IMR-90 (cell line): ENCODE data around the gene COX14. TPM values are rescaled to one million over a fixed set of nuclear protein-coding genes. Genes with fewer than 3 reads are reported as not detected.

ENCODE experiments used
- ATAC-seq: fragments of 200-7000 bp; cut with Tn5 transposase; 2 replicates; pipeline ENCODE4 v1.9.1; 2020; ENCODE audit warnings: low read depth, mild to moderate bottlenecking, moderate library complexity
- BruUV-seq: library from RNA; stranded (reverse); fragments of 400-500 nt; replicated peaks from 2 replicates; lab custom pipeline; 2021; lab: Mats Ljungman, UMichigan
- CTCF ChIA-PET: fragments of 300-600 bp; formaldehyde crosslinking; extraction: SDS; loops from one replicate; lab custom pipeline; 2021; ENCODE audit warnings: antibody characterized with exemption; lab: Yijun Ruan, JAX
- POLR2A ChIA-PET: fragments of 300-600 bp; sonication (Branson Sonifier 250); formaldehyde crosslinking; loops from one replicate; lab custom pipeline; 2022; ENCODE audit warnings: antibody characterized with exemption; ENCODE audit not compliant: unreplicated experiment; lab: Charles Lee
- DNase-seq: peaks from one replicate; pipeline ENCODE4 v3.0.0; 2013
- H2AFZ ChIP-seq: replicated peaks from 2 replicates; pipeline ENCODE3; 2013; ENCODE audit warnings: low read length, mild to moderate bottlenecking; ENCODE audit not compliant: poor library complexity
- H2AK5ac ChIP-seq: 2 replicates; pipeline ENCODE4 v1.6.1; 2013; ENCODE audit warnings: low read depth, low read length, inconsistent platforms
- H2AK9ac ChIP-seq: replicated peaks from 2 replicates; pipeline ENCODE3; 2013; ENCODE audit warnings: mild to moderate bottlenecking, low read depth, low read length, moderate library complexity; ENCODE audit not compliant: poor library complexity
- H2BK120ac ChIP-seq: 2 replicates; pipeline ENCODE4 v1.6.1; 2013; ENCODE audit warnings: low read depth, low read length, inconsistent platforms
- H2BK15ac ChIP-seq: 3 replicates; pipeline ENCODE4 v1.6.1; 2013; ENCODE audit warnings: low read depth, low read length, inconsistent platforms
- H2BK20ac ChIP-seq: 2 replicates; pipeline ENCODE4 v1.6.1; 2013; ENCODE audit warnings: low read depth, mild to moderate bottlenecking, inconsistent platforms, low read length, moderate library complexity
- H2BK5ac ChIP-seq: 2 replicates; pipeline ENCODE4 v1.6.1; 2013; ENCODE audit warnings: mild to moderate bottlenecking, low read depth, low read length, inconsistent platforms; ENCODE audit not compliant: poor library complexity, severe bottlenecking
- H3K14ac ChIP-seq: replicated peaks from 2 replicates; pipeline ENCODE4 v1.6.1; 2013; ENCODE audit warnings: low read depth, low read length, inconsistent platforms
- H3K18ac ChIP-seq: 2 replicates; pipeline ENCODE4 v1.6.1; 2013; ENCODE audit warnings: low read depth, low read length, control low read depth
- H3K23ac ChIP-seq: 2 replicates; pipeline ENCODE4 v1.6.1; 2013; ENCODE audit warnings: low read depth, low read length, inconsistent platforms
- H3K27ac ChIP-seq: 2 replicates; pipeline ENCODE4 v1.5.1; 2013; ENCODE audit warnings: mild to moderate bottlenecking, control low read depth, low read length; ENCODE audit not compliant: insufficient read depth
- H3K27me3 ChIP-seq: 2 replicates; pipeline ENCODE4 v1.6.1; 2013; ENCODE audit warnings: low read length; ENCODE audit not compliant: control insufficient read depth, insufficient read depth
- H3K36me3 ChIP-seq: 2 replicates; pipeline ENCODE4 v1.6.1; 2013; ENCODE audit warnings: low read length, mixed read lengths; ENCODE audit not compliant: control insufficient read depth, insufficient read depth
- H3K4ac ChIP-seq: 2 replicates; pipeline ENCODE4 v1.6.1; 2013; ENCODE audit warnings: low read depth, low read length, inconsistent platforms
- H3K4me1 ChIP-seq: 2 replicates; pipeline ENCODE4 v1.6.1; 2013; ENCODE audit warnings: low read length, mixed read lengths; ENCODE audit not compliant: control insufficient read depth, insufficient read depth
- H3K4me2 ChIP-seq: 2 replicates; pipeline ENCODE4 v1.6.1; 2013; ENCODE audit warnings: low read depth, mild to moderate bottlenecking, control low read depth, low read length, moderate library complexity
- H3K4me3 ChIP-seq: 2 replicates; pipeline ENCODE4 v1.5.1; 2013; ENCODE audit warnings: low read depth, mild to moderate bottlenecking, control low read depth, low read length, moderate library complexity; ENCODE audit not compliant: insufficient read depth
- H3K56ac ChIP-seq: 2 replicates; pipeline ENCODE4 v1.6.1; 2013; ENCODE audit warnings: low read length, inconsistent platforms; ENCODE audit not compliant: insufficient read depth; ENCODE audit errors: extremely low read depth
- H3K79me1 ChIP-seq, 2 experiments: 2 replicates each; pipeline ENCODE4 v1.6.1; 2013; ENCODE audit warnings: low read length in 2 of 2, inconsistent platforms in 1 of 2, low read depth in 1 of 2
- H3K9ac ChIP-seq: 2 replicates; pipeline ENCODE4 v1.6.1; 2013; ENCODE audit warnings: low read depth, low read length, control low read depth
- H3K9me1 ChIP-seq: 2 replicates; pipeline ENCODE4 v1.6.1; 2013; ENCODE audit warnings: low read length, inconsistent platforms; ENCODE audit not compliant: insufficient read depth
- H3K9me3 ChIP-seq: 2 replicates; pipeline ENCODE4 v1.6.1; 2013; ENCODE audit warnings: low read length; ENCODE audit not compliant: control insufficient read depth, insufficient read depth
- H4K20me1 ChIP-seq: 2 replicates; pipeline ENCODE4 v1.6.1; 2013; ENCODE audit warnings: low read length, inconsistent platforms; ENCODE audit not compliant: insufficient read depth
- H4K5ac ChIP-seq: 2 replicates; pipeline ENCODE4 v1.6.1; 2013; ENCODE audit warnings: mild to moderate bottlenecking, low read depth, low read length, control low read depth
- H4K8ac ChIP-seq, 2 experiments: 2 replicates each; pipeline ENCODE4 v1.6.1; 2013; ENCODE audit warnings: low read depth in 2 of 2, low read length in 2 of 2, control low read depth in 1 of 2, inconsistent platforms in 1 of 2
- H4K91ac ChIP-seq: 2 replicates; pipeline ENCODE4 v1.6.1; 2013; ENCODE audit warnings: low read depth, low read length, inconsistent platforms; ENCODE audit not compliant: insufficient read depth
- BHLHE40 ChIP-seq: fragments of 150-350 bp; IDR thresholded peaks from 2 replicates; pipeline ENCODE4 v1.6.1; 2016; ENCODE audit warnings: mild to moderate bottlenecking, low read depth, low read length
- CEBPB ChIP-seq: IDR thresholded peaks from 2 replicates; pipeline ENCODE4 v1.6.1; 2012; ENCODE audit warnings: low read depth, low read length, improper control_type of control experiment
- ELK1 ChIP-seq: fragments of 150-350 bp; IDR thresholded peaks from 2 replicates; pipeline ENCODE4 v1.6.1; 2016; ENCODE audit warnings: low read depth, mild to moderate bottlenecking, low read length, moderate library complexity, borderline replicate concordance
- FOS ChIP-seq: fragments of 150-350 bp; IDR thresholded peaks from 2 replicates; pipeline ENCODE4 v1.6.1; 2016; ENCODE audit warnings: low read depth, low read length
- MAFK ChIP-seq: IDR thresholded peaks from 2 replicates; pipeline ENCODE4 v1.6.1; 2012; ENCODE audit warnings: low read depth, low read length, improper control_type of control experiment
- RCOR1 ChIP-seq: IDR thresholded peaks from 2 replicates; pipeline ENCODE4 v1.6.1; 2012; ENCODE audit warnings: mild to moderate bottlenecking, low read length, improper control_type of control experiment; ENCODE audit not compliant: insufficient replicate concordance
- SMC3 ChIP-seq: fragments of 150-350 bp; IDR thresholded peaks from 2 replicates; pipeline ENCODE4 v1.6.1; 2016; ENCODE audit warnings: low read depth, mild to moderate bottlenecking, antibody characterized with exemption, low read length, moderate library complexity
- WGBS, 2 experiments: methylation state at CpG; one replicate each; pipeline versions ENCODE4 v1.1.5 to v1.1.7; 2013; ENCODE audit warnings: missing lambda C conversion rate in 2 of 2; ENCODE audit not compliant: insufficient read length in 1 of 2; ENCODE audit errors: extremely low coverage in 2 of 2; 5-methylcytosine and 5-hydroxymethylcytosine counted together
- dilution Hi-C: fragments of 300-500 bp; cut with HindIII; formaldehyde crosslinking; loops from one replicate; pipeline ENCODE4 v1.14.3; 2018; ENCODE audit warnings: low sequenced_read_pairs; ENCODE audit not compliant: unreplicated experiment
- in situ Hi-C: fragments of 300-500 bp; cut with MboI; formaldehyde crosslinking; loops from 3 replicates; pipeline ENCODE4 v1.14.3; 2019; ENCODE audit warnings: low sequenced_read_pairs, inconsistent platforms, mixed read lengths
- intact Hi-C: fragments of 100-400 bp; cut with micrococcal nuclease; formaldehyde crosslinking; loops from 2 replicates; pipeline ENCODE4 v1.10.0; 2022
- polyA plus RNA-seq, 3 experiments: library from polyadenylated mRNA; depleted of rRNA; stranded (reverse); fragments of >200 nt; gene quantifications; 2 replicates each; pipeline ENCODE4 v1.2.3, GENCODE V29; 2012; ENCODE audit warnings: low replicate concordance in 1 of 3
- total RNA-seq: library from RNA; depleted of rRNA; stranded (reverse); fragments of >200 nt; gene quantifications from 2 replicates; pipeline ENCODE4 v1.2.3, GENCODE V29; 2012

Gene COX14
- total and polyA plus RNA-seq, 2 of the 4 experiments (the other 2 are of a cell fraction) = 30.8 to 81.8 TPM

- Histone ChIP-seq H2BK15ac (no peak overlapping the region), H3K9ac (no peak overlapping the region), H3K36me3 (peaks cover 5% of the 10 kb centered on the region; the same call in 1 of the 2 replicates), H3K23ac (no peak overlapping the region), H2BK20ac (no peak overlapping the region), H3K56ac (no peak overlapping the region), H2BK120ac (no peak overlapping the region), H2BK5ac (no peak overlapping the region), H3K18ac (no peak overlapping the region), H3K27me3 (peaks cover 4% of the 10 kb centered on the region; the same call in 1 of the 2 replicates), H4K8ac (no peak overlapping the region), H2AK9ac (no peak overlapping the region), H3K79me1 (no peaks in the 10 kb centered on the region), H4K20me1 (no peaks in the 10 kb centered on the region), H4K5ac (no peak overlapping the region), H3K9me3 (no peaks in the 10 kb centered on the region), H3K4me3 (no peak overlapping the region), H2AK5ac (no peak overlapping the region), H3K9me1 (peaks cover 4% of the 10 kb centered on the region), H3K27ac (no peak overlapping the region), H3K4ac (no peak overlapping the region), H2AFZ (no peak overlapping the region), H3K4me2 (no peak overlapping the region), H3K14ac (no peak overlapping the region), H3K4me1 (peaks cover 11% of the 10 kb centered on the region), H4K91ac (no peak overlapping the region)
- POLR2A ChIA-PET = no interaction called here
- 80% methylated on average over 5 of the region's 12 CpGs; no CpG with 5 or more reads in 1 of the 2 experiments for WGBS, 2 experiments
- TF ChIP-seq MAFK = no peak
- no peak for TF ChIP-seq RCOR1
- no peak for TF ChIP-seq ELK1
- no peak for TF ChIP-seq SMC3
- TF ChIP-seq FOS = no peak
- no peak for TF ChIP-seq BHLHE40
- no peak for TF ChIP-seq CEBPB
- dilution Hi-C loops (no loop called here), intact Hi-C loops (no loop called here), in situ Hi-C loops (no loop called here)
- ATAC-seq (no peak), DNase-seq (no peak)
- no TSS peak for BruUV-seq
- CTCF ChIA-PET = no interaction called here
Observed at GRCh38 chr12:50105913-50106450, 6.1 kb upstream of the COX14 start.
